ENCODE measurements around the gene ERC1. TPM values are rescaled to one million over a fixed set of nuclear protein-coding genes. Genes with fewer than 3 reads are reported as not detected.

Gene ERC1
- total and polyA plus RNA-seq, 9 of the 15 experiments (the other 6 are each of a cell fraction or from before 2014, with no cell fraction given), result 0.74 to 11.8 (median 4.8) TPM

GRCh38 chr12:1220127-1221092 is 229.4 kb downstream of the ERC1 start:
- ChIA-PET CTCF (ENCODE audit: low intra/inter-chr PET ratio) (no interaction called here), POLR2A (interaction anchor here (1.3 kb wide), 1 partner anchor 12 kb away, joined by 4 read pairs; no protein-coding TSS in a partner anchor)
- 68% methylated on average over 6 of the region's 7 CpGs for WGBS (ENCODE audit: insufficient coverage, low coverage, missing lambda C conversion rate)
- TF ChIP-seq ZEB2 (IDR thresholded peaks at IDR 0.05), result no peak
- TF ChIP-seq ETV6 (IDR thresholded peaks at IDR 0.05; ENCODE audit: borderline replicate concordance in 1 of 2, low read depth in 2 of 2, low read length in 1 of 2), result no peak
- TF ChIP-seq ETV6 (CRISPR knock-in tag; IDR thresholded peaks at IDR 0.05; ENCODE audit: borderline replicate concordance), result no peak
- no peak for TF ChIP-seq HBP1 (CRISPR knock-in tag; IDR thresholded peaks at IDR 0.05)
- TF ChIP-seq ZNF764 (CRISPR knock-in tag; IDR thresholded peaks at IDR 0.05; ENCODE audit: low read depth), result no peak
- no peak for TF ChIP-seq MLLT1 (IDR thresholded peaks at IDR 0.05)
- TF ChIP-seq MAFK (IDR thresholded peaks at IDR 0.05; ENCODE audit: low read length), result no peak
- no peak for TF ChIP-seq MYC (IDR thresholded peaks at IDR 0.05; ENCODE audit: low read depth, low read length)
- no peak for TF ChIP-seq MYC (CRISPR knock-in tag; IDR thresholded peaks at IDR 0.05; ENCODE audit: borderline replicate concordance, low read depth)
- no peak overlapping the region for H3K27ac ChIP-seq (ENCODE audit: extremely low read depth, low read depth, low read length)
- no peaks in the 10 kb centered on the region for H3K9me3 ChIP-seq (replicated peaks; ENCODE audit: control insufficient read depth, insufficient read depth, low read depth, low read length)
- H4K20me1 ChIP-seq (replicated peaks; ENCODE audit: control insufficient read depth, insufficient read depth, low read length), result no peaks in the 10 kb centered on the region
- H3K79me2 ChIP-seq (ENCODE audit: control insufficient read depth, insufficient read depth, low read length), result no peaks in the 10 kb centered on the region
- no peaks in the 10 kb centered on the region for H3K36me3 ChIP-seq (ENCODE audit: control insufficient read depth, insufficient read depth, low read length)
- no peak overlapping the region for H2AFZ ChIP-seq (ENCODE audit: low read depth, low read length)
- DNase-seq (ENCODE audit: extremely low read depth in 1 of 4, low spot score in 3 of 4), result no peak
- H3K27me3 ChIP-seq (ENCODE audit: control insufficient read depth in 2 of 2, insufficient read depth in 2 of 2, low read length in 2 of 2), result no peaks in the 10 kb centered on the region
- intact Hi-C loops (cut with micrococcal nuclease) (no loop called here), in situ Hi-C loops (cut with MboI) (no loop called here)
- no peak for ATAC-seq
- no peak overlapping the region for H3K4me2 ChIP-seq (ENCODE audit: insufficient read depth, low read length)
- no TSS peak for BruUV-seq (replicated peaks)
- FAIRE-seq, result no peak
- H3K9ac ChIP-seq (ENCODE audit: insufficient read depth in 1 of 2, low read depth in 2 of 2, low read length in 2 of 2), result no peak overlapping the region
- no peaks in the 10 kb centered on the region for H3K4me1 ChIP-seq (replicated peaks in 1 of 2; ENCODE audit: control insufficient read depth in 2 of 2, insufficient read depth in 2 of 2, low read length in 2 of 2)
- no peaks in the 10 kb centered on the region for H3K9me1 ChIP-seq (ENCODE audit: control insufficient read depth, insufficient read depth, low read length)
- no peak overlapping the region for H3K4me3 ChIP-seq

Measured in K562 (cell line).